NCI-H345 treated with DMSO at 0.1 percent for 48 hours (cell line): ENCODE measurements around the gene PPP1R15B.
A peak's percentile ranks its signal among the peaks of the same experiment; 100 is the strongest.

ENCODE experiments used
- DNase-seq: peaks from one replicate; lab custom pipeline; 2025; ENCODE audit not compliant: unreplicated experiment; lab: John Stamatoyannopoulos, UW

Gene PPP1R15B

DNA sequence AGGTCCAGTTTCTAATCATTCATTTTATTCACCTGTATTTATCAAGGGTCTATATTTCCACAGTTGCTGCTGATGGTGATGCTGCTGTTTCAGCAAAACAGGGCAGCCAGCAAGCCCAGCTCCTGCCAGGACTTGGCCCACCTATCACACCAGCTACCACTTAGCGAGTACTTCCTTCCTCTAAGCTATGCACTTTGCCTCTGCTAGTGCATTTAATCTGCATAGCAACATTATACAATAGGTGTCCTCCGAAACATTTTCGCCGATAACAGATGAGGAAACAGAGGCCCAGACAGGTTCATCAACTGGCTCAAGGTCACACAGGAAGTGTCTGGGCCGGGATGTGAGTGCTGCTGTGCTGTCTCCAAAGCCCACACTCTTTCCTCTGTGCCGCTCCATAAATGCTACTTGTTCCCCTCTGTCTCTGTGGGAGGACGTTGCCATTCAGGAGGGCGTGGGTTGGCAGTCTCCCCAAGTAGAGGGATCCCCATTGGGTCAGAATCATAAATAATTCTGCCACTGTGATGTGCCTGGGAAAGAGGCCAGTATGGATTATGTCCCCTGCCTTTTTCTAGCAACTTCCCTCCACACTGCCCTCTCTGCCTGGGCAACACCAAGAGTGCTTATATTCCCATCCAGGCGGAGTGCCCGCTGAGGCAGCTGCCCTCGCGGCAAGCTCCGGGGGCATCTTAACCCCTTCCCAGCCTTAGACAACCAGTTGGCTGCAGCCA, 42.5 kb downstream of the PPP1R15B start:
- no peak for DNase-seq

DNA sequence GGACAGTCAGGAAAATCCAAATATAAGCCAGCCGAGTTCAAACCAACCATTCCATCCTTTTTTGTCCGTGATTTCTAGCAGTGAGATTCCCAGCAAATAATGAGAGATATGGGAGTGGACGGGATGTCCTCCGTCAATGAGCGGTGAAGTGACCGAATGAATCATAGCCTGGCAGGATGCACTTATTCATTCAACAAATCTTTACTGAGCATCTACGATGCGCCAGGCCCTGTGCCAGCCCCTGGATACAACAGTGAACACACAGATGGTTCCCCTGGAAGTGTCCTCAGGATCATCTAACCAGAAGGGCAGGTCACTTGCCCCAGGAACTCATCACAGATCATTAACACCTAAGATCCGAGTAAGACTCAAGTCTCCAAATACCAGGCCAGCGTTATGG, 43.7 kb downstream of the PPP1R15B start:
- DNase-seq: no peak

DNA sequence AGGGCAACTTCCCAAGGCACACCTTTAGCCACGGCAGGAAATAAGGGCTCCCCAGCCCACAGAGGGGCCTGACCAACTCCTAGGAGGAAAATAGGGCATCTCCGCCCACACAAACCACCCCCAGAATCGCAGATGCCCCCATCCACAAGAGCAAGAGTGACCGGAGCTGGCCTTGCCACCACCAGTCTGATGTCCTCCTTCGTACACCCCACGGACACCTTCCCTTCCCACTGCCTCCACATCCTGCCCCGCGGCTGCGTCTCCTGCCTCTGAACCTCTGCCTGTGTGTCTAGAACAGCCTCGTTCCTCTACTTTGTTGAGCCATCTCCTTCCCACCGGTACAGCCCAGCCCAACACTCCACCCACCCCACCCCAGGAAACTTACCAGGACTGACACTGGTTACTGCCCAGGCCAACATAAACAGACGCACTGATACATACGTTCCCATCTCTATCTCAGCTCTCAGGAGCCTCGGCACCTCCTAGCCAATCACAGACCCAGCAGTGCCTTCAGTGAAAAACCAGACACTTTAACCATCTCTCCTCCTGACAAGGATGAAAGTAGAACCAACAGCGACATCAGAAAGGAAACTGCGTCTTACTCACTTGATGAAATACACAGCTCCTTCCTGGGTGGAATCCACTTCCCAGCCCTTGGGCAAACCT, 44.3 kb downstream of the PPP1R15B start:
- no peak for DNase-seq

DNA sequence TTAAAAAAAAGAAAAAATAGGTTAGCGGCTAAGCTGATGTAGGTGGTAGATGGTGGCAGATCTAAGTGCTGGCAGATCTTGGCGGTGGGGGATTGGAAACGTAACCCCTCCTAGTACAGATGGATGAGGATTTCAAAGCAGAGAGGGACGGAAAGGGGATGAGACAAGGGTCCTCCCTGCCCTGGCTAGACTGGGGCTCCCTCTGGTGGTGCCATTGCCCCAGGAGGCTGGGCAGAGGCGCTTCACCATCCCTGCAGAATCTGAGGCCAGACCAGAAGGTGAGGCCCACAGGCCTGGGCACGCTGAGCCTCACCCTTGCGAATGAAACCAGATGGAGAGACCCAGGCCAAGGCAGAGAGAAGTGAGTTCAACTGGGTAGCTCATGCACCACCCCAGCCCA, 44.9 kb downstream of the PPP1R15B start:
- DNase-seq: no peak

DNA sequence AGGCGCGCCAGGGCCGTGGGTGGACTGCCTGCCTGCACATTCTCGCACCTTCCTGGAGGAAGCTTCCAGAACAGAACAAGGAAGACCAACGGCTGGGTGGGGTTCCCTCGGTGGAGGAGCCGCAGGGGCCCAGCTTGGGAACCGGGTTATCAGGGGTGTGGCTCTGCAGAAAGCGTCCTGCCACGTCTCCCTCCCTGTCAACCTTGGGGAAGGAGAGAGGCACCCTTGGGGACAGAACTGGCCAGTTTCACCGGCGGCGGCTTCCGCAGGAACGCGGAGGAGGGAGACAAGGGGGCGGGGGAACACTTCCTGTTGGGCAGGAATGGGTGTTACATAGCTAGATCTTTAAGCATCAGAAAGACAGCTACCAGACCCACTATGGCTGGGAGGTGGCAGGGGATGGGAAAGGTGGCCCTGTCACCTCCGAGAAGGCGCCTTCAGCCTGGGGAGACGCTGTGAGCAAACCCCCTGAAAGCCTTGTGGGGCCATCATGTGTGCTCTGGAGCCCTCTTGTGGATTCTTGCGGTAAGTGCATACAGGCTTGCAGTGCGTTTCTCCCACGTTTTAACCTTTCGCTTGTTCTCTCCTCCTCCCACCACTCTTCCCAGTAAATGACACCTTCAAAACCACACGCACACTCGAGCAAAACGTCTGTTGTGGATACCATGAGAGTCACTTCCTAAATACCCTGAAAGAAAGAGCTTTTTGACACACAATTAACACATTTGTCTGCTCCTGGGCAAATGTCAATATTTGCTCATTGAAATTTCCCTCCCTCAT, 48.1 kb downstream of the PPP1R15B start:
- peak; percentile 63 for DNase-seq

DNA sequence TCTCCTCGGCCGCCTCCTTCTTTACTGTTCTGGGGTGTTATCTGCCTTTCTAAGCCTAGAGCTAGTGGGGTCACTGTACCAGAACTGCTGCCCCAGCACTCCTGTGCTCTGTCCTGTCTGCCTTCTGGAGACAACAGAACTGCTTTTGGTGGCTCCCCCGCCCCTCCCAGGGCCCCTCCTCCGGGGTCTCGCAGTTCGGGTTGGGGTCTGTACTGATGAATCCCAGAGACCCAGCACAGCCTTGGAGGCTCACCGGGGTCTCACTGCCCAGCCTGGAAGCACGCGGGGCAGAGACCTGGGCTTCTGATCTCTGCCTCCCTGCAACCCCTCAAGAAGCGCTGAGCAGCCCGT, 48.7 kb downstream of the PPP1R15B start:
- no peak for DNase-seq

DNA sequence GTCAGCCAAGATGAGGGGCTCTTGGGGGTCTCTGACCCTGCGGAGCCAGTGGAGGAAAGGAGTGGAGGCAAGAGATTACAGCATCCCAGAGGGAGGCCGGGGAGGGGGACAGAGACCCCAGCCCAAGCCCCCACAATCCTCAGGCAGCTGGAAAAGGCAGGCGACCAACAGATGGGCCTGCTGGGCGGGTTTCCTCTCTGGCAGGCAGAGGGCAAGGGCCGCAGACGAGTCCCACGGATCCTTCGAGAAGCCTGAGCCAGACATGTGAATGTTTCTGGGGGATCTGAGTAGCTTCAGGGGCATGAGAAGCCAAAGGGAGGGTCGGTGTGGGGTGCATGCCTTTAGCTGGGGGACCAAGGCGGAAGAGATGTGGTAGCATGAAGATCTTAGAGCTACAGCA, 49.8 kb downstream of the PPP1R15B start:
- DNase-seq: no peak

DNA sequence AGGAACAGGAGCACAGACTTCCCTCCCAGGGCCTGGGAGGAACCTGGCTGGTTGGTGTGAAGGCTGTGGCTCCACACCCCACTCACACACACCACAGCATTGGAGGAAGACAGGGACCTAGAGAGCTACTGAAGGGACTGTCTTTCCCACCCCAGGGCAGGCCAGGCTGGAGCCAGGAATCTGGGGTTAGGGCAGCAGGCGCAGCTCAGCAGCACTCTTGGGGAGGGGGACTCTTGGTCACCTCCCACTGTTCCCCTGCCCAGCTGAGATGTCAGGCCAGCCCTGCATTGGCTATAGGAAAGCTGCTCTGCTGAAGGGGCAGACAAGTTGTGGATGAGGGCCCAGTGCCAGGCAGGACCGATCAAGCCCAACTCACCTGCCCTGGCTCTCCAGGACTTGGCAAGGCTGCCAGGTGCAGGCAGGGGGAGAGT, 50.3 kb downstream of the PPP1R15B start:
- no peak for DNase-seq

DNA sequence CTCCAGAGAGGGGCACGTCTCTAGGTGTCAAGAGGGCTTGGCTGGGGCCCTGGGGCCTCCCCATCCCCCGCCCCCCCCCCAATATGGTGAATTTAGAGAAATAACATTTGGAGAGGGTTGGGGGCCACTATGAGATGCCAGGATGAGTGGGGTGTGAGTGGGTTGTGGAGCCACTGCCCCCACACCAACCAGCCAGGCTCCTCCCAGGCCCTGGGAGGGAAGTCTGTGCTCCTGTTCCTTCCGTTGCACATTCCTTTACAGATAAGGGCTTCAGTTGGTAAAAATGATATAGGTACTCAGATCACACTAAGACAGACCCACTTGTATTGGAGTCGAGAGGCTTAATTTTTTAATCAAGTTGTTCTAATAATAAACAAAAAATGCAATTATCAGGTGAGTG, 51.3 kb downstream of the PPP1R15B start:
- no peak for DNase-seq

DNA sequence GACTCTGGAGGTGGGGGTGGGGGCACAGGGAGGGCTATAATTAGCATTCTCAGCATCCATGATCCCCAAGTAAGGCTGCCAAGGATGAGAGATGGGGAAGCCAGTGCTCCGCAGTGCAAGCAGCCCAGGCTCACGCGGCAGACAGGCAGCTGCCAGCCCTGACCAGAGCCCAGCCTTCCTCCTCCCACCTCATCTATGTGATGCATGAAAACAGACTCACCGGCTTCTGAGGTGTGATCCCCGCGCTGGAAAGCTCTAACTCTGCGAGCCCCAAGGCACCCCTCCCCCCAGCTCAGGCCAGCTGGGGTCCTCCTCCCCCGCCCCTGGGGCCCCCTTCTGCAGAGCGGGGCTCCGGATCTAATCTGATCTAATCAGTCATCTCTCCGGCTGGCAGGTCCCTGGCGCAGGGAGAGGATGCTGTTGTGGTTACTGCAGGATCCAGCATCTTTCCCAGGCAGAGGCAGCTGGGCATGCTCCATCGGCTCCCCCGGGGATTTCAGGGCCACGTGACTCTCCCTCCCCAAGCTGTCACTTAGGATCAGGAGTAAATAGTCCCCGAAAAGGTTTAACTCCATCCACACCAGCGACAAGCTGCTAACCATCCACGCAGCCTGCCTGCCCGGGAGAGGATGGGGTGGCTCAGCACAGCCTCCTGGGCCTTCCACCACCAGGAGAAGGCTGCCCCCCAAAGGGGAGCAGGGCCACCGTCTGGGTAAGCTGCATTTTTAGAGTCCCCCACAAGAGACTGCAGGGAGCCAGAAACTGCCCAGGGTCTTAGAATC, 52.0 kb downstream of the PPP1R15B start, which contains the start of gene PLEKHA6:
Gene PLEKHA6, minus strand, starts transcription at position 456 of the 782 bp plus-strand sequence. CDS start 86,202 bp downstream, outside the sequence.
- peak; percentile 43 for DNase-seq

DNA sequence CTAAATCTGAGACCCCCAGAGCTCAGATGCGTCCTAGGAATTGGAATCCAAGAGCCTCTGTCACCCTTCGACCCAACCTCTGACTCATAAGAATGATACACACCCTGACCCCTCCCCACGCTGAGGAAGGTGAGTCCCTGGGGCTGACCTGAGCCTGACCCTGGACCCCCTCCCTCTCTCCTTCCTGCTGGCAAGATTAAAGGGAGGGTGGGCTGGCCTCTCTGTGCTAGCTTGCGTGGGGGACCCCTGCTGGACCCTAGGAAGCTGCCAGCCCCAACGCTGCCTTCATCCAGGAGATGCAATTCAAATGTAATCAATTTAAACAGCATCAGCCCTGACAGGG, 52.5 kb downstream of the PPP1R15B start:
- DNase-seq: no peak

DNA sequence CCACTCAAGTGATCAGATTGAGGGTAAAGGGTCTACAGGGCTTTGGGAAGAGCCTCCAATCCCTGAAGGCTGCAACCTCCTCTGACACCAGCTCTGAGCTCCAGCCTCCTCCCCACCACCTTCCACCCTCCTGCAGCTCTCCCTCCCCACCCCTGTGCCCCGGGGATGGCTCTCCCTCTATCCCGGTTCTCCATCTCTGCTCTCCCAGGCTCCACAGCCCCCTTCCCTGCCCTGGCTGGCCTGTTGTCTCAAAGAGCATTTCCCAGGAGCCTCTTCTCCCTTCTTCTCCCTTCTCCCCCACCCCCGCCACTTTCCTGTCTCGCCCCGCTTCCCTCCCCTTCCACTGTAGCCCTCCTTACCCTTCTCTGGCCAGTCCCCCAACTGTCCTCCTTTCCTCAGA, 53.0 kb downstream of the PPP1R15B start:
- no peak for DNase-seq

DNA sequence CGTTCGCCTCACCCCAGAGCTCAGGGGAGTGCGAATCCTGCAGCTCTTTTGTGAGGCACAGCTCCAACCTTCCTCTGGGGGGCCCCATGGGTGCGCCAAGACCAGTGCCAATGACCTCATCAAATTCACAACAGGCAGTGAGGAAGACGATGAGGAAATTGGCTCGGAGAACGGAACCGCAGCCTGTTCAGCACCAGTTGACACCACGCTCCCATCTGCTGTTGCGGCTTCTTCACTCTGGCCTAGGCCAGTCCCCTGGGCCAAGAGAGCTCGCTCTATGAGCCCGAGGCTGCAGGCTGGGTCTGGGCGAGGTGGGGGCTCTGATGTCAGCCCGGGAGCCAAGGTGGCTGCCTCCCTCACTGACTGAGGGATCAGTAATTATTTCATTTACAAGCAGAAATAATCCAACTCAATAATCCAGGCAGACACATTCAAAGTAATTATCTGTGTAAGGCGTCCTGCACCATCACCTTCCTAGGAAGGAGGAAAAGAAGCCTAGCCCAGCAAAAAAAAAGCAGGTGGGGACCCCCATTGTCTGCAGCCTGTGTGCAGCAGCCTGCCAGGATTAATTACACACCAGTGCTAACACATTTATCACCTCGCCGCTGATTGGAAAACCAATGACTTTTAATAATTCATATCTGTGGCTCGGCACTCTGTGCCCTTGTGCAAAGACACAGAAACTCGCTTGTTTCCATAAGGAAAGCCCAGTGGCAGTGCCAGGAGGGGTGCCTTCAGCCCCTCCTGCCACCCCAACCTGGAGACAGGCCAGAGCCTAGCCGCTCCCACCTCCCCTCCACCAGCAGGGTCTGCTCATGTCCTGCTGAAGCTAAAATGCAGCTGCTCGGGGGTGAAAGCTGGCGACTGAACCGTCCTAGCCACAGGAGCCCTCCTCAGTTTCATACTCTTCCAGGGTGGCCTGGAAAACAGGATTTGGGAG, 53.8 kb downstream of the PPP1R15B start:
- DNase-seq: no peak

DNA sequence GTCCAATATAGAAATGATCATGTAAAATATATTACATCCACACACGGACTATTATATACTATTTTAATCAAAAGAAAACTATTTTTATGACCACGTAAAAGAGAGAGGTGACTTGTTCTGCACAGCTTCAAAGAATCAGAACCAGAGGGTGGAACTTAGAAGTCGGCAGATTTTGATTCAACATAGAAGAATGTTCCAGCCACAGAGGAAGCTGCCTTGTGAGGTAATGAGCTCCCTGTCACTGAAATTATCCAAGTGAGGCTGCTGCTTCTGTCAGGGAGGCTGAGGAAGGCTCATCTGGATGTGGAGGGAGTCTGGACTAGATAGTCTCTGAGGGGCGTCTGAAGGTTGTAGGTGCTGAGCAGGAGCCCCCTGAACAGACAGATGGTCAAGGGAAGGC, 54.6 kb downstream of the PPP1R15B start:
- no peak for DNase-seq

DNA sequence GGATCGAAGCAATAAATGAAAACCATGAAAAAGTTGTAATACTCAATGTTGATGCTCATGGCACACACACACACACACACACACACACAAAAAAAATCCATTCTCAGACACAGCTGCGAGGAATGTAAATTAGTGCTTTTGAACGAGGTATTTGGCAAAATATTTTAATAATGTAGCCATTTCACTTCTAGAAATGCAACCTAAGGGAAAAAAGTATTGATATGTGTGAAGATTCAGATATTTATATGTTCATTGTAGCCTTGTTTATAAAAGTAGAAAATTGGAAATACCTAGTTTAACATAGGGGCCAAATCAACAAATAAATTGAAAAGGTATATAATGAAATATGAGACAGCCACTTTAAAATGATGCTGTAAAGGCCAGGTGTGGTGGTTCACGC, 55.7 kb downstream of the PPP1R15B start:
- no peak for DNase-seq

DNA sequence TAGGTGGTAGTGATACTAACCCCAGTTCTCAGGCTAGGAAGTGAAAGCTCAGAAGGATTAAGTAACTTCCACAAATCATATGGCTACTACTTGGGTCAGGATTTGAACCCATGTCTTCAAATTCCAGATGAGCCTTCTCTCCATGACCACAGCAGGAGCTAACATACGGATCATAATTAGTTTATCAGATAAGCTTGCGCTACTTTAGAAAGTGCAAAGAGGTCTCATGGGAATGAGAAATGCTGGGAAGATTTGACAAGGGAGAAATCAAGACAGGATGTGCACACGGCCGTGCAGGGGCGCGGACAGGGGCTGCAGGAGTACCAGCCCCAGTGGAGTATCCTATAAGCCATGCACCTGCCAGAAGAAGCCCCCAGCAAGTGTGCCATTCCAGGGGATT, 57.0 kb downstream of the PPP1R15B start:
- no peak for DNase-seq
